HG03521 (cell line): Measurements from ENCODE around the gene NSMCE1.

Experiments used
- ATAC-seq: cut with Tn5 transposase; IDR thresholded peaks from one replicate; pipeline ENCODE4 v1.9.1; 2021; ENCODE audit warnings: mild to moderate bottlenecking, moderate library complexity; ENCODE audit not compliant: unreplicated experiment

Gene NSMCE1

DNA sequence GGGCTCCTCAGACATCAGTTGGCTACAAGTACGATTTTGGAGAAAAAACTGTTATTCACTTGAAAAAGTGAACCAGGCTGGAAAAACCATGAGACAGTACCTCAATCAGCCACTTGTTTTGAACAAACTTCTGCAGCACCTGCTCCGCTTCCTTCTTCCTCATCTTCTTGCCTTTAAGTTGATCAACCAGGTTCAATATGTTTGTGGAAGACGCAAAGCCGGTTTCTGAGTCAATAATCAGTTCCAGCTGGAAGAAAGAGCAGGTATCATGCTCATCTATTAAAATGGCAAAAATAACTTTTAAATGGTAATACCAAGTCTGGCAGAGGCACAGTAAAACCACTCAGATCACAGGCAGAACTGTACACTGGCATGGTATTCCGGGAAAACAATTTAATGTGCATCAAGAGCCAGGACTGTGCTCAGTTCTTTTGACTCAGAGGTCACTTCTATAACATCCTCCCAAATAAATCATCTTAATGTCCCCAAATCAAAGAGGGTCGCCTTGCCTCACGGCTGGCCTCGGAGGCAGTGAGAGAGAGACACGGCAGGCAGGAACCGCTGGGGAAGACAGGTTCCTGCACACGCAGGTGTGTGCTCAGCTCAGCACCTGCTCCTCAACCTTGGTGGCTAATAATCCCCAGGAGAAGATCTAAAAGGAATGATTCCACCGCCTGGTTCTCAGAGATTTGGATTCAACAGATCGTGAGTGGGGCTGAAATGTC, 35.5 kb downstream of the NSMCE1 start:
- no peak for ATAC-seq

DNA sequence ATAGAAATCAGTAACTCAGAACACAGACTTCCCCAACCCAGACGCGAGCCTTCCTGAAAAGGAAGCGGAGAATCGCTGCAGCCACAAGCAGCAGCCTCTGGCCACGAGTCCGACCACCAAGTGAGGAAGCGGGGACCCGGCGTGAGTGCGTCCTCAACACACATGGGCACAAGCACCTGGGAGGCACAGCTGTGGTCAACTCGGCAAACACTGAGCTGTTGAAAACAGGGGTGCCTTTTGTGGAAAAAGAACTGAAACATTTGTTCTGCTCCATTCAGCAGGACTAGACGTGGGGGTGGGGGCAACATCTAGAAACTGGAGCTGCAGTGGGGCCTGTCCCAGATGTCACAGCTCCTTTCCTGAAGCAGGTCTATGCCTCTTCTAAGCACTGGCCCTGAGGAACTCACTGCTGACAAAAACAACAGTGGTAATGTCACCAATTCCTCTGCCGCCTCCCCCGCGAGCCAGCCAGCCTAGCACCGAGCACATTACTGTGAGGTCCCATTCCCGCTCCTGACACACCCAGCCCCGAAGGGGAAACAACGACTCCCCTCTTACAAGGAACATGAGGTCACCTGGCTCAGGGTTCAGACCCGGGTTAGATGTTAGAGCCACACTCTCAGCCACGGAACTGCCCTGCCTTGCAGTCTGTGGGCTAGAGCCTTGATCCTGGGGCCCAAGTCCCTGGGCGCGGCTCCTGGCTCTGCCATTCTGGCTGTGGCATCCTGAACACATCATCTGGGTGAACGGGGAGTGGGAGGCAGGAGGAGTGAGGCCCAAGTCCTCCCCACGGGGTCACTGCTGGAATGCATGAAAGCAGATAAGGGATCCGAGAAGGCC, 36.3 kb downstream of the NSMCE1 start:
- no peak for ATAC-seq

DNA sequence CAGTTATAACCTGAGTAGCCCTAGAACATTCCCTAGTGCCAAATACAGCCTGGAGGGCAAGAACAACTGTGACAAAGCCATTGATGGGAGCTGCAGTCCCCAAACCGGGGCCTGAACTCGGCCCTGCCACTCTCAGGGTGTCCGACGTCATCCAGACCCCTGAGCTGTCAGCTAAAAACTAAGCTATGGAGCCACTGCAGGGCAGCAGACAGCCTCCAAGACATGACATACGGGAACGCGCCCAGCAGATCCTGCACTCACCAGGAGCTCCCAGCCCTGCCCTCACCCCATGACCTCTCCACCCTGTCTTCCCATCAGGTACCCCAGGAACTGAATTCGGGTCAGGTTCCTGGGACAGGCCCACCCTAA, 36.9 kb downstream of the NSMCE1 start:
- no peak for ATAC-seq

DNA sequence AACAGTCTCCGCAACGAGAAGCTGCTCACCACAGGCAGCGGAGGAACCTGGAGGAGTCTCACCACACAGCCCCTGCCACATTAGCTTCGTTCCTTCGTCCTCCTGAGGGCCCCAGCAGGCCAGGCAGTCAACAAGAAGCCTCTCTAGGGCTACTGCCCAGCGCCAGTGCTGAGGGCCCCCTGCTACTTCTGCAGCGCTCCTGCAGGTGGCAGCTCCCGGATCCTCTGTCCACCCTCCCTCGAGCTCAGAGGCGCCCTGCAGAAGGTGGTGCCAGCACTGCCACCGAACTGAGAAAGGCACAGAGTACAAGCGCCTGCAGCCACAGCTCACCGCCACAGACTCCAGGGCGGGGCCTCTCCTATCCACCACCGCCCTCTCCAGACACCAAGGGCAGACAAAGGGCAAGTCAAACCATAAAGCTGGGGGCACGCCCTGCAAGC, 38.0 kb downstream of the NSMCE1 start:
- ATAC-seq, result no peak

DNA sequence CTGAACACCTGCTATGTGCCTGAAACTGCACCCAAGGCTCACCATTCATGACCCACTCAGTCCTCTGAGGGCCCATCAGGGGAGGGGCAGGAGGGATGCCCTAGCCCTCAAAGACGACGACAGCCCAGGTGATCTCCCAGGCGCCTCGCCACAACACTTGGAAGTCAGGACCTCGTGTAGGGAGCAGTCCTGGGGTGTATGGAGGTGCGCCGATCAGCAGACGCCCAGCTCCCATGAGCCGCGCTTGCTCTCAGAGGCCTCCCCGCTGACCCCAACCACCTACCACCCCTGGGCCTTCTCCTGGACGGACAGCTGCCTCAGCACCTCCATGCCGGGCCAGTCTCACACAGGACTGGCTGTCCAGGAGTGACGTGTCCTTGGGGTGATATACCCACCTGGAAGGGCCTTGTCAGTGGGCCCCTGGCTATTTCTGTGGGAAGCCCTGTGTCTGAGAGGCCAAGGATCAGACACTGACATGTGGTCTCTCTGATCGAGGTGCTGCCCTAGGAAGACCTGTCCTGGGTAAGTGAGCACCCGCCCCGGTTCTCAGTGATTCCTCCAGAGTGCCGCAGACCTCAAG, 38.6 kb downstream of the NSMCE1 start:
- ATAC-seq, result no peak

DNA sequence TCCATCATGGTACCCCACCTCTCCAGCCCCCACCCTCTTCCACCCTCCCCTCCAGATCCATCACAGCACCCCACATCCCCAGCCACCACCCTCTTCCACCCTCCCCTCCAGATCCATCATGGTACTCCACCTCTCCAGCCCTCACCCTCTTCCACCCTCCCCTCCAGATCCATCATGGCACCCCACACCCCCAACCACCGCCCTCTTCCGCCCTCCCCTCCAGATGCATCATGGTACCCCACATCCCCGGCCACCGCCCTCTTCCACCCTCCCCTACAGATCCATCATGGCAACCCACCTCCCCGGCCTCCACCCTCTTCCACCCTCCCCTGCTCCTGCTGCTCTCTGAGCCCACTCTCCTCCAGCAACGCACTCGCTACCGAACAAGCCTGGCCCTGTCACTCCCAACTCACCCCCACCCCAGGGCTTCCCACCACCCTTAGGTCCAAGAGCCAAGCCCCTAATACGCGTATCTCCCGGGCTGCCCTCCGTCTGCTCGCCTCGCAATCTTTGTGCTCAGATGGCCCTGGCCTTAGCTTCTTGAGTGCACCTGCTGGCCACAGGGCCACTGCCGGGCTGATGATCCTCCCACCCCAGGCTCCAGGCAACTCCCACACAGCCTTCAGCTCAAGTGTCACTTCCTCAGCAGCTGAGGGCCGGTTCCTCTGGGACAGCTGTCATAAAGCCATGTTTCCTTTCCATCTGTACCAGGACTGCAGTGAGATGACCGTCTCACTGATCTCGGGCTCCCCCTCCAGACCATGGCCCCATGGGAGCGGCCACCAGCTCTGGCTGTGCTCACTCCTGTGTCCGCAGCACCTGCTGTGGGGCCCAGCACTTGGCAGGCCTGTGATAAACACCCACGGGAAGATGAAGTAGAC, 39.7 kb downstream of the NSMCE1 start:
- no peak for ATAC-seq

DNA sequence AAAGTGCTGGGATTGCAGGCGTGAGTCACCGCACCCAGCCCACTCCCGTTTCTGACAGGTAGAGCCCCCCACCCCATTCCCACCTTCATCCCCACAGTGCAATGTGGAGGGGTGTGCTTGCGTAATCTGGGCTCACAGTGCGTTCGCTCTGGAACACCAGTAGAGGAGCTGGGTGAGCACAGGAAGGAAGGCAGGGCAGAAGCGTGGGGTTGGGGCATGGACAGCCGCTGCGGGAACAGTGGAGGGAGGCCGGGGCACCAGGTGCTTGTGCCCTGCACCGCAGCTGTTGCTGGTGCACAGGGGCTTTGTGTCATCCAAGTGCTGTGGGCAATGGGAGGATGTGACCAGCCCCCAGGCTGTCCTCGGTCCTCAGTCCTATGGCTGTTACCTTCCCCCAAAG, 40.5 kb downstream of the NSMCE1 start:
- ATAC-seq, result no peak

DNA sequence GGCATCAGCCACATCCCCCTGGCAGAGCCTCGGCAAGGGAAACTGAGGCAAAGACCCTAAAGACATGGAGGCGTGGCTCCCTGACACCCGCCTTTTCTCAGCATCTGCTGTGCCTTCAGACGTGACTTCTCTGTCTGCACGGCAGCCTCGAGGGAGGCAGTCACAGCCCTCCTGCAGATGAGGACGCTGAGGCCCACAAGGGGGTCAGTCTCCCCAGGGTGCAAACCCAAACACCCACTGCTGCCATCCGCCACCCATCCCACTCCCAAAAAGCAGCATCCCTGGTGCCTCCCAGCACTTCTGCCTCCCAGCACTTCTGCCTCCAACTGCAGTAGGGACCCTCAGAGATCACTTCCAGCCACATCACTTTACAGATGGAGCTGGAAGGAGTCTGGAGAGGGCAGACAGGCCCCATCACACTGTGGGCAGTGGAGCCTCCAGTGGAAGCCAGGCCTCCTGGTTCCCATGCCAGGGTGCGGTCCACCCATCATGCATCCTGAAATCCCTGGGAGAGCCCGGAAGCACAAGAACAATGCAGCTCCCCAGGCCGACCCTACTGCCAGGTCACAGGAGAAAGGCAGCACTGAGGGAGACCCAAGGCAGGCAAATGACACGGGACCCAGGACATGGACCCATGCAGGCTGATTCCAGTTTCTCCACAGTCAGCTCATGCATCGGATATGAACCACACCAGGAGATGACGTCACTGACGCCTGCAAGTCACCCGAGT, 41.4 kb downstream of the NSMCE1 start:
- no peak for ATAC-seq

DNA sequence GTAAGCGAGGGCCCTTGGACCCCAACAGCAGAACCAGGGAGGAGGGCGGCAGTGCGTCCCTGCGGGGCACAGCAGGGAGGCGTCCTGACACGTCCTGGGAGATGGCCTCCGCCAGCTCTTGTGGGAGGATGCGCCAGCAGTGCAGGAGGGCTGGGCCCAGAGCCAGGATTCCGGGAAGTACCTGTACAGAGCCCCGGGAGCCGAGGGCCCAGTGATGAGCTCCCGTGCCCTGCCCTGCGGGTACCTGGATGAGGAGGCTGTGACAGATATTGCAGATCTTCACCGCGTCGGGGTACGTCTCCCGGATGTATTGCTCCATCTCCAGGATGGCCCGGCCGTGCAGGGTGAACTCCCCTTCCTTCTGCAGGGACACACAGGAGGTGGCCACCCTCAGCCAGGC, 42.1 kb downstream of the NSMCE1 start:
- no peak for ATAC-seq

DNA sequence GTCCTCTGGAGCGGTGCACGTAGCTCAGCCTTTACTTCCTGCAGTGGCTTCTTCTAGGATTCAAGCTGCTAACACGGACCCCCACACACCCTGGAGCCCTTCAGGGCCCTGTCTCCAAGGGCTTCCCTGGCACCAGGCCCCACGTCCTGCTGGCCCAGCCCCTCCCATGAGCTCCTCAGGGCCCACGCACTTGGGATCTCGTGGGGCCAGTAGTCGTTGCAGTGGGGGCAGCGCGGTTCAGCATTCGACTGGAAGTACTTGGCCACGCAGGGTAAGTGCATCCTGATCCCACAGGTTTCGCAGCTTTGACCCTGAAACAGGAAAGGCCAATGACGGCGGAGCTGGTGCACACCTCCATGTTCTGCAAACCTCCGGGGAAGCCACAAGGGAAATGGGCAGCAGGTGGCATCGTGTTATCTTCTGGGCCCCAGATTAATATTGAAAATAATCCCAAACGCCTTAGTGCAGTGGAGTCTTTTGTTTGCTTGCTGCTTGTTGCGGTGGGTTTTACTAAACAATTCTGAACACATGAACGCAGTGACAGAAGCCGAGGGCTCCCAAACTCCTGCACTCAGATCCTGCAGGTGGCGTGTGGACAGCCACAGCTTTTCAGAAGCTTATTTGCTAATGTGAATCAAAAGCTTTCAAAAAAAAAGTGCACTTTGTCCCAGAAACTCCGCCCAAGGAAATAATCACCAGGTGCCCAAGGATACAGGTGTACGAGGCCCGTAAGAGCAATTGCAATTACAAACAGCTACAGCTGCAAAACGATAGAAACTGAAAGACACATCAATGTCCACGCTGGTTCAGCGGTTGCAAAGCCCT, 42.8 kb downstream of the NSMCE1 start:
- ATAC-seq, result no peak

DNA sequence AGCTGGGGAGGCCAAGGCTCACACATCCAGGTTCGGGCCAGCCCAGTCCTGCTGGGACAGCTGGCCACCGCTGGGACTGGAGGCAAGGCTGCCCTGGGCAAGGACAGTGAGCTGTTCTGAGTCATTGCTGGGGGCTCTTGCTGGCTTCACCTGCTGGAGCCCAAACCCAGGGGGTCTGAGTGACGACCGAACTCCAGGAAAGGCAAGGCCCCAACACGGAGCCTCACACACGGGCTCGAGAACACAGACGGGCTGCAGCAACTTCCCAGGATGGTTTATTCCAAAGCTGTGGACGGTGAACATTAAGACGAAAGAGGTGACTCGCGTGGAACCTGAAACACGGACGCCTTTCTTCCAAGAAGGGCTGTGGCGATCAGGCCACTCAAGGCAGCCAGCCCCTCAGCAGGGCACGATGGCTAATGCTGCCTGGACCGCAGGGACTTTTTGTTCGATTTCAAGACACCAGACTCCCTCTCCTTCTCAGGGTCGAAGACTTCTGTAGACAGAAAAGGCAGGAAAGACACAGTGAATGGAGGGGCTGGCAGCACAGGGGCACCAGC, 43.8 kb downstream of the NSMCE1 start:
- ATAC-seq, result no peak

DNA sequence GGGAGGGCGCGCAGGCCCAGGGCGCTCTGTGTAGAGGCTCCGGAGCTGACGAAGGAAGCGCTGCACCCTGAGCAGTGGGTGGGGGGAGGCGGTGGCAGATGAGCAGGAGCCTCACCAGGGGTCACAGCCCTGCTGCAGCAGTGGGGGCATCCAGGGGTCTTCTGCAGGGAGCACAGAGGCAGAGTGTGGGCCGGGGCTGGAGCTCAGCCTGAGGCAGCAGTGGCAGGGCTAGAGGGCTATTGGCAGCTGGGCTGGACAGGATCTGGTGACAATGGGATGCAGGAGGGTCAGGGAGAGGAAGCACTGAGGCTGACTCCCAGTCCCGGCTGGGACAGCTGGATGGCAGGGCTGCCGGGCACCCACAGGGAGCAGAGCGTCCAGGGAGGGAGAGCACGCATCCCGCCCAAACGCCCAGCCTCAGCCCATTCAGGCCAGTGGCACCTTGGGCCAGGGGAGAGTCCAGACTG, 44.3 kb downstream of the NSMCE1 start:
- ATAC-seq, result no peak

DNA sequence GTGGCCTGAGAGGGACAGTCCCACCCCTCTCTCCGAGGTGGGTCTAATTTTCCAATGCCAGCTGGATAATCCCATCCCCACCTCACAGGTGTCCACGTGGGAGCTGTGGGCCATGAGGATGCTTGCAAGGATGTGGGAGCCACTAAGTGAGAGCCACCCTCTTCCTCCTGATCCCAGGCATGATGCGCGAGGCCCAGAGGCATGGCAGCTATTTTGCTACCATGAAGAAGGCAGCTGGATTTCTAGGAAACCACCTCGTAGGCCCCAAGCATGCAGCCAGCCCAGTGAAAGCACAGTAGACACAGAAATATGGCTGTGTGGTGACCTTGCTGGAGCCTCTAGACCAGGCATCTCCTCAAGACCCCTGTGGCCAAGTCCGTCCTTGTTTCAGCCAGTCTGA, 44.9 kb downstream of the NSMCE1 start:
- ATAC-seq, result no peak

DNA sequence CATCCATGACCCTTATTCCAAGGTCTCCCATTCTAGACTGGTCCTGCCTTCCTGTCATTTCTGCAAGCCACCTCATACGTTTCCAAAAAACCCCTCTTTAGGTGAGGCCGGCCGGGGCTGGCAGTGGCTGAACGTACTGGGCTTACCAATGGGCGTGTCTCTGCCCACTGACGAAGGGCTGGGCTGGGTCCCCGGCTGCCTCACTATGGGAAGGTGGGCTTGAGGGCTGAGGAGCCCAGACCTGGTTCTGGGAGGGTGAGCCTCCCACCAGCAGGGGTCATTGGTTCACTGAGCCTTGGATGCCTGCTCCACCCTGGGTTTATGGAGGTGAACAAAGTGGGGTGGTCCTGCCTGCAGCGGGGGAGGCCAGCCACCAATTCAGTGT, 45.4 kb downstream of the NSMCE1 start:
- no peak for ATAC-seq

DNA sequence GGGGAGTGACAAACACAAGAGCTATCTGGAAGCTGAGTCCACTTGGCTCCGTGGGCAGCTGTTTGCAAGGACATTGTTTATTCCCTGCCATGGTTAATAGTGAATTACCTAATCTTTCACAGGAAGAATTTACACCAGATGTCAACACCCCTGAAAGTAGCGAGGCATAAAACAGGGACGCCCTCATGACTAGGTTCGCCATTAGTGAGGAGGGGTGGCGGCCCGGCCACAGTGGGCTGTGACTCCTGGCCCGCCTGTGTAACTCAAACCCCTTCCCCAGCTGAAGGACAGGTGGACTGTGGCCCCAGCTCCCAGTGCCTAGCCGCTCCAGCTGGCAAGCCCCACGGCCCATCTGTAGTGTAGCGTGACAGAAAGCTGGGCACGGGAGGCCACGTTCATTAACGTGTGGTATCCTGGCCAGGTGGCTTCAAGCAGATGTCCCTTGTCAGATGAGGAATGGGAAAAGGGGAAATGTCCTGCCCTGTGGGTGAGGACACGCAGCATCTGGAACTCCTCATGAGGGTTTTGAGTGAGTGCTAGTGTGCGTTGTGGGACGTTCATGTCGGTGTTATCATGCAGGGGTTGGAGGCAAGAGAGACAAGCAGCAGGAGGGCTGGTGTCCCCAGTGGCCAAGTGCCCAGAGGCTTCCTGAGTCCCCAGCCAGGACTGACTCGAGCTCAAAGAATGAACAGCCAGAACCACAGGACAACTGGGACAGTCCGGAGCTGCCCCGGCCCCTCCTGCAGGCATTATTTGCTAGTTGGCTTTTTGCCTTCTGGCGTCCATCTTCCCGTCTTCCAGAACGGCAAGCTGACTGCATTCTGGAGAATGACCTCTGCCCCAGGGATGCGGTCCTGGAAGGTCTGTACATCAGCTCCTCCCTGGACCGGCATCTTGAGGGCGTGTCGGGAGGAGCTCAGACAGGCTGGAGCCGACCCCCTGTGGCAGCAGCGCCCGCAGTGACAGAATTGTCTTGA, 46.0 kb downstream of the NSMCE1 start:
- ATAC-seq, result no peak

DNA sequence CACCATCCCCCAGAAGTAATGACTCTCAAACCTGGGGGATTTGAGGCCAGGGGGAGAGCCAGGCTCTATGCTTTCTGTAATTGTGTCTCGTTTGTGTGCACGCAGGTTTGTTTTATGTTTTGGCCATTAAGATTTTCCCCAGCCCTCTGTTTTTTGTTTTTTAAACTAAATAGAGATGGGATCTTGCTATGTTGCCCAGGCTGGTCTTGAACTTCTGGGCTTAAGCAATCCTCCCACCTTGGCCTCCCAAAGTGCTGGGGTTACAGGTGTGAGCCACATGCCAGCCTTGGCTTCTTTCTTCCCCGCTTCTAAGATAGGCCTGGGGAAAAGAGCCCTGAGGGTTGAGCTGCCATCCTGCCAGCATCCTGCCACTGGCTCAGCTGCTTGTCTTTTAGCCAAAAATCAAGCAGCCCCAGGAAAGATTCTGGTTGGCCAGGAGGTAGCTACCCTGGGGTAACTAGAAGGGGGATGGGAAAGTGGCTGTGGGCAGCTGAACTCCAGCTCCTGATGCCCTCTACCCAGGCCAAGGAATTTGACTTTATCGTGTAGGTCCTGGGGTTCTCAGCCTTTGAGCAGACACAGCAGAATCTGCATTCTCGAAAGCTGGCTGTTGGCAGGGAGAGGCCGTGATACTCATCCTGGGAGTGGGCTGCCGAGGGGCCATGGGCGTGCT, 46.9 kb downstream of the NSMCE1 start:
- ATAC-seq, result no peak

DNA sequence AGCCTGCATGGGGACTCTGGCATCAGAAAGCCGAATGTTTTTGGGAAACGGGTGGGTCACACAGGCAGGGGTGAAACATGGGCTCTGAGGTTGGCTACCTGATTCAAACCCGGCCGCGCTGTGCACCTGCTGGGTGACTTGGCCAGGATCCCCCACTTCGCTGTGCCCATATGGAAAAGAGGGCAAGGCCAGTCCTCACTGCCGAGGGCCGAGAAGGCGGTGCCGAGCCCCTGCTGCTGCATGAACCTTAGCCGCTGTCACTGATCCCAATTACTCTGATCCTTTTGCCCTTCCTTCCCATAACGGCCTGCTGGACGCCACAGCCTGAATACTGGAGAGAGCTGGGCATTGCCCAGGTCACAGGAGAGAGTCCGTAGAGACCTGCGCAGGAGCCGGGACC, 47.6 kb downstream of the NSMCE1 start:
- no peak for ATAC-seq
